Natural killer cell treated with Interleukin-12 subunit alpha and Interleukin-12 subunit beta and Interleukin-15 and Interleukin-18, amount 100 ng/mL, for 72 hours (primary cell): ENCODE results near the gene UGT1A6. TPM values are rescaled to one million over a fixed set of nuclear protein-coding genes. Genes with fewer than 3 reads are reported as not detected.
A peak's percentile ranks its signal among the peaks of the same experiment; 100 is the strongest.
"Not testable (repeated sequence)": the region's sequence is repeated elsewhere in the genome, so short reads cannot be mapped to it uniquely, and the experiment has no call there.

Experiments used
- ATAC-seq, 2 donors: fragments of 150-1000 bp; cut with Tn5 transposase in 1 of 2; sonication (Bioruptor Pico), chemical (Tn5 transposase) in 1 of 2; 2 replicates each; pipeline ENCODE4 v1.10.0; 2021
- DNase-seq: peaks from one replicate; pipeline ENCODE4 v3.0.0; 2022; ENCODE audit warnings: low spot score
- H3K27ac Mint-ChIP-seq, 2 donors: 1 replicate in 1 of 2; 2 replicates in 1 of 2; pipeline ENCODE4 v1.8.0; 2022; ENCODE audit warnings: mixed read lengths in 2 of 2, mild to moderate bottlenecking in 1 of 2, moderate library complexity in 1 of 2
- H3K27me3 Mint-ChIP-seq, 2 donors: 1 replicate in 1 of 2; 2 replicates in 1 of 2; pipeline ENCODE4 v1.8.0; 2022; ENCODE audit warnings: mixed read lengths in 2 of 2
- H3K36me3 Mint-ChIP-seq: one replicate; pipeline ENCODE4 v1.8.0; 2022; ENCODE audit warnings: mixed read lengths
- H3K4me1 Mint-ChIP-seq, 2 donors: 1 replicate in 1 of 2; 2 replicates in 1 of 2; pipeline ENCODE4 v1.8.0; 2022; ENCODE audit warnings: low read depth in 2 of 2, mixed read lengths in 2 of 2, mild to moderate bottlenecking in 1 of 2
- H3K4me3 Mint-ChIP-seq: one replicate; pipeline ENCODE4 v1.8.0; 2022; ENCODE audit warnings: mixed read lengths
- H3K9me3 Mint-ChIP-seq: 2 replicates; pipeline ENCODE4 v1.8.0; 2022; ENCODE audit warnings: mixed read lengths
- total RNA-seq, 2 donors: library from RNA; stranded (reverse); gene quantifications; one replicate each; pipeline ENCODE4 v1.2.3, GENCODE V29; 2022

The UGT1A6 gene
- total RNA-seq, result not detected

DNA sequence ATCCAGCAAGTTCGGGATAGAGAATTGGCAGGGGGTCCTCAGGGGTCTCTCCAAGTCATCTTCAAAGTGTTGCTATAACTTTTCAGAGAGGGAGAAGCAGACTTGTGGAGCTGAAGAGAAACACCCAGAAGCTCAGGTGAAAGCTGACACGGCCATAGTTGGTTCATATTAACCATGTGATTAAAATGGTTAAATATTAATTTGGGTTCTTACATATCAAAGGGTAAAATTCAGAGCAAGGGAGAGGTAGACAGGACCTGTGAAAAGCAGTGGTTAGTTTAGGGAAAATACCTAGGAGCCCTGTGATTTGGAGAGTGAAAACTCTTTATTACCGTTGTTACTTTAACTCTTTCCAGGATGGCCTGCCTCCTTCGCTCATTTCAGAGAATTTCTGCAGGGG, at the start of gene UGT1A6:
Gene UGT1A6 (plus strand): TSS at position 243 of the 400 bp plus-strand sequence. CDS start 115 bp downstream, at position 358.
- Mint-ChIP-seq H3K36me3 (no peaks in the 10 kb centered on the region), H3K9me3 (no peaks in the 10 kb centered on the region), H3K27ac (no peak within 1 kb of the TSS), H3K4me1 (no peaks in the 10 kb centered on the region), H3K4me3 (no peak within 1 kb of the TSS), H3K27me3 (peaks cover 25 to 55% of the 10 kb centered on the region in 2 donors)
- DNase-seq (no peak), ATAC-seq (no peak)

DNA sequence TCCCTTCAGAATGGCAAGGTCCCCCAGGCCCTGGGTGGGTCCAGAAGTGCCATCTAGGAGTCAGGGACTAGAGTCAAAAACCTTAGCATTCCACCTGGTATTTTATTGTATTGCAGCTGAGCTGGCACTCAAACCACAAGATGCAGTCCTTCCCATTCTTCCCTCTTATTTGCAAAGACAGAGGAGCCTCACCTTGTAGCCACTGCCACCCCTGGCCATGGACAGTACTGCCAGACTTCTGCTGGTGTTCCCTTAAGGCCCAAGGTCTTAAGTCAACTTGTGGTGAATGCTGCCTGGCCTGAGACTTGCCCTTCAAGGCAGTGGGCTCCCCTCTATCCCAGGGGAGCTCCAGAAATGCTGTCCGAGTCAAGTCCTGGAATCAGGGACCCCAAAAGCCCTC, 49.6 kb upstream of the UGT1A6 start:
- Mint-ChIP-seq H3K4me1 (peaks cover 5 to 15% of the 10 kb centered on the region in 2 donors), H3K9me3 (peaks cover 8% of the 10 kb centered on the region), H3K27me3 (peaks cover 16 to 25% of the 10 kb centered on the region in 2 donors), H3K27ac (no peak overlapping the region), H3K4me3 (no peak overlapping the region), H3K36me3 (peaks cover 17% of the 10 kb centered on the region)
- DNase-seq (no peak), ATAC-seq (no peak)

DNA sequence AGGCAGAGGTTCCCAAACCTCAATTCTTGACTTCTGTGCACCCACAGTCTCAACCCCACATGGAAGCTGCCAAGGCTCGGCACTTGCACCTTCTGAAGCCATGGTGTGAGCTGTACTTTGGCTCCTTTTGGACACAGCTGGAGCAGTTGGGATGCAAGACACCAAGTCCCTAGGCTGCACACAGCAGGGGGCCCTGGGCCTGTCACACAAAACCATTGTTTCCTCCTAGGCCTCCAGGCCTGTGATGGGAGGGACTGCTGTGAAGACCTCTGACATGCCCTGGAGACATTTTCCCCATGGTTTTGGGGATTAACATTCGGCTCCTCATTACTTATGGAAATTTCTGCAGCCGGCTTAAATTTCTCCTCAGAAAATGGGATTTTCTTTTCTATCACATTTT, 46.7 kb upstream of the UGT1A6 start:
- Mint-ChIP-seq H3K36me3 (peaks cover 17% of the 10 kb centered on the region), H3K4me1 (peaks cover 5 to 15% of the 10 kb centered on the region in 2 donors), H3K27me3 (peaks cover 14 to 33% of the 10 kb centered on the region in 2 donors)
- not testable (repeated sequence) for ATAC-seq, H3K4me3 Mint-ChIP-seq, H3K9me3 Mint-ChIP-seq, H3K27ac Mint-ChIP-seq, DNase-seq

DNA sequence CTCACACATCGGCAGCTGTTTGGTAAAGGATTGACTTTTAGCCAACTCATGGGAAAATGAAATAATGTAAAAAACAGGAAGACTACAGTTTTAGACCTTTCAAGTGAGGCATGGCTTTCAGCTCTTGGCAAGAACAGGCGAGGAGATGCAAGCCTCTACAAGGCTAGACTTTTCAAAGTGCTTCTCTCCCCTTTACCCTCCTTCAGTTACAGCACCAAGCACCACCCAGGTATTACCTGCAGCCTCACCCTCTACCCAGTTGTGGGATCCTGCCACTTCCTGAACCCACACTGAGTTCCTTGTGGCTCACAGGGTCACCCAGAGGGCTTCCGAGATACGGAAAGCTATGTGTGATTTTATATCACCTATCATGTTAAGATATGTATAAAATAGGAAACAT, 41.7 kb upstream of the UGT1A6 start:
- Mint-ChIP-seq H3K27me3 (peaks cover 12 to 37% of the 10 kb centered on the region in 2 donors), H3K27ac (no peak overlapping the region), H3K4me3 (no peak overlapping the region), H3K9me3 (peaks cover 5% of the 10 kb centered on the region), H3K4me1 (peaks cover 18 to 28% of the 10 kb centered on the region in 2 donors), H3K36me3 (peaks cover 17% of the 10 kb centered on the region)
- ATAC-seq, result no peak
- no peak for DNase-seq

DNA sequence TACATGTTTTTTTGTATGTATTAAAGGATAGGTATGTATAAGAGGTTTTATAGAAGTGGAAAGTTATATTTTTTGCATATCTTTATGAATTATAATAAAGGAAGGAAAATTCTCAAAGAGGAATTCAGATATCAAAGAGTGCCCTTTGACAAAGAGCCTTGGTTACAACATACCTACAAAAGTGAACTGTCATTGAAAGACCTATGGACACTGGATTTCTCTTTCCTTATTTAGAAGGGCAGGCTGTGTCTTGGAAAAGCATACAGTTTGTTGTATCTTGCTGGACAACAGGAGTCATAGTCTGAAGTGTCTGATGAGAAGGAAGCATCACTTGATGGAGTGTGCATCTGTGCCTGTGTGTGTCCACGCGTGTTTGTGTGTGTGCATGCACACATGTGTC, 41.3 kb upstream of the UGT1A6 start:
- DNase-seq, result no peak
- peaks cover 12 to 36% of the 10 kb centered on the region in 2 donors for H3K27me3 Mint-ChIP-seq

DNA sequence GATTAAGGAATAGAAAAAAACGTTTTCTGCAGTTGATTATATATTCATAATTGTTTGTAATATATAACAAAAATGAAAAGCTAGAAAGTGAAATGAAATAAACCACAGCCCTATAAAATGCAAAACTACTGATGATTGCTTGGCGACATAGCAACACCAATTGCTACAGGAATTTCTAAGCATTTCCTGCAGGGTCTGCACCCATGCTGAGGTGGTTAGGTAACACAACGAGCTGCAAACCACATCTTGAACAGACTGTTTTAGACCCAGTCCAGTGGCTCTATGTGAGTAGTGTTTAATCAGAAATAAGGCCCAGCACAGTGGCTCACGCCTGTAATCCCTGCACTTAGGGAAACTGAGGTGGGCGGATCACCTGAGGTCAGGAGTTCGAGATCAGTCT, 38.2 kb upstream of the UGT1A6 start:
- Mint-ChIP-seq H3K9me3 (no peaks in the 10 kb centered on the region), H3K27me3 (peaks cover 28 to 36% of the 10 kb centered on the region in 2 donors), H3K4me3 (peak overlapping the region; percentile 50)

More for the DNA sequence above, 41.3 kb upstream of the UGT1A6 start:
- Mint-ChIP-seq H3K4me1 (peaks cover 21 to 32% of the 10 kb centered on the region in 2 donors), H3K36me3 (peaks cover 15% of the 10 kb centered on the region), H3K4me3 (no peak overlapping the region), H3K9me3 (peaks cover 4% of the 10 kb centered on the region), H3K27ac (no peak overlapping the region)
- no peak for ATAC-seq

DNA sequence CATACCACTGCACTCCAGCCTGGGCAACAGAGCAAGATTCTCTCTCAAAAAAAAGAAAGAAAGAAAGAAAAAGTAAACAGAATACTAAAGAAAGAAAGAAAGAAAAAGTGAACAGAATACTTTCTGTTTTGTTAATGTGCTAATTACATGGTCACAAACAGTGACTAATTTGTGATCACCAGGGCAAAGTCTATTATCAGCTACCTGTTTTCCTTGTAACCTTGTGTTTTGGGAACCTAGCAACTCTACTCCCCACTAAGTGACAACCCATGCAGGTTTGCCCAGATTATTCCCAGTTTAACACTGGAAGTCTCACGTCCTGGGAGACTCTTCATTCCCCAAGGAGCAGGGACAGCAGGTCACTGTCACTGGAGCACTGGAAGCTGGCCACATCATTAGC, 37.6 kb upstream of the UGT1A6 start:
- peaks cover 27% of the 10 kb centered on the region in 2 donors for H3K4me1 Mint-ChIP-seq
- DNase-seq, result no peak
- no peak overlapping the region for H3K27ac Mint-ChIP-seq
- H3K4me3 Mint-ChIP-seq, result peak overlapping the region; percentile 50
- H3K9me3 Mint-ChIP-seq, result no peaks in the 10 kb centered on the region
- no peaks in the 10 kb centered on the region for H3K36me3 Mint-ChIP-seq
- peaks cover 33 to 41% of the 10 kb centered on the region in 2 donors for H3K27me3 Mint-ChIP-seq
- no peak for ATAC-seq

More for the DNA sequence above, 38.2 kb upstream of the UGT1A6 start:
- DNase-seq (no peak), ATAC-seq (peak; percentile 82 to 84)
- no peak overlapping the region for H3K27ac Mint-ChIP-seq
- H3K36me3 Mint-ChIP-seq, result no peaks in the 10 kb centered on the region
- H3K4me1 Mint-ChIP-seq, result peaks cover 27% of the 10 kb centered on the region in 2 donors

DNA sequence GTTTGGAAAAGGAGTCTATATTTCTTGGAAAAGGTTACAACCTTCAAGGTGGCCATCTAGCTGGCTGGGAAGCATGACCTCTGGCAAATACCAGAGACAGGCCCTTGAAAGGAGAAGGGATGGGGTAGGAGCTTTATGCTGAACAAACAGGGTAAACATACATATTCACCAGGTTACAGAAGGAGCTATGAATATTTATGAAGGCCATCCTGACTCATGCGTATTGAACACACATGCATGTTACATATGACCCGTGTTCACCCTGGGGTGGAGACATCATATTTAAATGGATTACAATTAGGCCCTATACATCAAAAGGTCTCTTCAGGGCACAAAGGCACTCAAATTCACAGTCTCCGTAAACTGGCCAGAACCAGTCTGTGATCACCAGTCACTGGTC, 36.7 kb upstream of the UGT1A6 start:
- not testable (repeated sequence) for H3K4me3 Mint-ChIP-seq, DNase-seq, H3K9me3 Mint-ChIP-seq, ATAC-seq, H3K27ac Mint-ChIP-seq, H3K36me3 Mint-ChIP-seq
- Mint-ChIP-seq H3K4me1 (peaks cover 27% of the 10 kb centered on the region in 2 donors), H3K27me3 (peaks cover 35 to 43% of the 10 kb centered on the region in 2 donors)

DNA sequence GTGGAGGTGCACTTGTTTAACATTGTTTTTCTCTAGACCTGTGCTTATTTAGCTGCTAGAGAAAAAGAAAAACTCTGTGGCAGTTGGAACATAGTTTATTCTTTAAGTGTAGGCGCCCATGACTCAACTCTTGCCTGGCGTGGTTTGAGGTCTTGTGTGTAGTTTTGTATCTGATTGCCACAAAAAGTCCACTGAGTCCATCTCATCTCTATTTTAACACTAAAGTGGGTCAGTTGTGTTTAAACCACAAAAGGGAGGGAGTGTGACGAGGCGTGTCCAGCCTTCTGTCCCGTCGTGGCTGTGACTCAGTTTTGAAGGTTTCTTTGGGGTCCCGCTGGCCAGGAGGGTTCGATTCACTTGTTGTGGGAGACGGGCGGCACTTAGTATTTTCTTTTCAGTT, 36.2 kb upstream of the UGT1A6 start:
- H3K27me3 Mint-ChIP-seq, result peaks cover 35 to 48% of the 10 kb centered on the region in 2 donors
- ATAC-seq (peak; percentile 50 to 58), DNase-seq (no peak)
- peaks cover 27% of the 10 kb centered on the region in 2 donors for H3K4me1 Mint-ChIP-seq
- H3K27ac Mint-ChIP-seq, result no peak overlapping the region
- H3K4me3 Mint-ChIP-seq, result no peak overlapping the region
- H3K36me3 Mint-ChIP-seq, result no peaks in the 10 kb centered on the region
- H3K9me3 Mint-ChIP-seq, result no peaks in the 10 kb centered on the region

DNA sequence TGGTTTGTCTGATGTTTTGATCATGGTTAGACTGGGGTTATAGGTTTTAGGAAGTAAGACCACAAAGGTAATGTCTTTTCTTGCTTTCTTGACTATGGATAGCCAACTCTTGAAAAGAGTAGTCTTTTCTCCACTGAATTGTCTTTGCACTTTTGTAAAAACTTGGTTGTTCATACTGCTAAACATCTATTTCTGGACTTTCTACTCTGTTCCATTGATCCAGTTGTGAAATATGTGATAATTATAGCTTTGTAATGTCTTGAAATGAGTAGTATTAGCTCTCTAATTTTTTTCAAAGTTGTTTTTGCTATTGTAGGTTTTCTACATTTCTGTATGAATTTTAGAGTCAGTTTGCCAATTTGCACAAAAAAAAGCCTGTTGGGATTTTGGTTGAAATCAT, 34.1 kb upstream of the UGT1A6 start:
- DNase-seq, result no peak
- Mint-ChIP-seq H3K36me3 (no peaks in the 10 kb centered on the region), H3K9me3 (no peaks in the 10 kb centered on the region), H3K27ac (no peak overlapping the region), H3K27me3 (peaks cover 36% of the 10 kb centered on the region in 2 donors), H3K4me3 (no peak overlapping the region), H3K4me1 (peaks cover 27% of the 10 kb centered on the region in 2 donors)
- no peak for ATAC-seq

DNA sequence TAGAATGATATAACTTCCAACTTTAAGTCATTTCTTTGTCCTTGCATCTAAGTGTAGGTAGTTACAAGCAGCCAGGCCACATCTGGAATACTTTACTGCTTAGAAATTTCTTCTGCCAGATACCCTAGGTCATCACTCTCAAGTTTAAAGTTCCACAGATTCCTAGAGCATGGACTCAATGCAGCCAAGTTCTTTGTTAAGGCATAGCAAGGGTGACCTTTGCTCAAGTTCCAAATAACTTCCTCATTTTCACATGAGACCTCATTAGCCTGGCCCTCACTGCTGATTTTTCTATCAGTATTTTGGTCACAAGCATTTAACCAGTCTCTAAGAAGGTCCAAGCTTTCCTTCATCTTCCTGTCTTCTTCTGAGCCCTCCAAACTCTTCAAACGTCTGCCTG, 28.8 kb upstream of the UGT1A6 start:
- no peak for ATAC-seq
- no peak overlapping the region for H3K4me3 Mint-ChIP-seq
- H3K9me3 Mint-ChIP-seq, result no peaks in the 10 kb centered on the region
- DNase-seq, result no peak
- H3K27me3 Mint-ChIP-seq, result peaks cover 23 to 51% of the 10 kb centered on the region in 2 donors
- H3K4me1 Mint-ChIP-seq, result no peaks in the 10 kb centered on the region
- H3K36me3 Mint-ChIP-seq, result no peaks in the 10 kb centered on the region
- no peak overlapping the region for H3K27ac Mint-ChIP-seq

DNA sequence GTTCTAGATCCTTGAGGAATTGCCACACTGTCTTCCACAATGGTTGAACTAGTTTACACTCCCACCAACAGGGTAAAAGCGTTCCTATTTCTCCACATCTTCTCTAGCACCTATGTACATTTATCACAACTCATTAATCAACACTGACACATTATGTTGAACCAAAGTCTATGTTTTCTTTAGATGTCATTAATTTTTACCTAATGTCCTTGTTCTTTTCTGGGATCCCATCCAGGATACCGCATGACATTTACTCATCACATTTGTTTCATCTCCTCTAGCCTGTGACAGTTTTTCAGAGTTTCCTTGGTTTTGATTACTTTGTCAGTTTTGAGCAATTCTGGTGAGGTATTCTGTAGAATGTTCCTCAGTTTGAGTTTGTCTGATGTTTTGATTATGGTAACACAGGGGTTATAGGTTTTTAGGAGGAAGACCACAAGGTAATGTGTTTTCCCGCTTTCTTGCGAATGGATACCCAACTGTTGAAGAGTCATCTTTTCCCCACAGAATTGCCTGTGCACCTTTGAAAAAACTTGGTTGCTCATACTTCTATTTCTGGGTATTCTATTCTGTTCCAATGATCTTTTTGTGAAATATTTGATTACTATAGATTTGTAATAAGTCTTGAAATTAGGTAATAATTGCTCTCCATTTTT, 24.0 kb upstream of the UGT1A6 start:
- no peak overlapping the region for H3K27ac Mint-ChIP-seq
- no peaks in the 10 kb centered on the region for H3K4me1 Mint-ChIP-seq
- H3K27me3 Mint-ChIP-seq, result peaks cover 8 to 52% of the 10 kb centered on the region in 2 donors
- no peak for ATAC-seq
- H3K36me3 Mint-ChIP-seq, result no peaks in the 10 kb centered on the region
- no peak for DNase-seq
- no peak overlapping the region for H3K4me3 Mint-ChIP-seq
- H3K9me3 Mint-ChIP-seq, result no peaks in the 10 kb centered on the region

DNA sequence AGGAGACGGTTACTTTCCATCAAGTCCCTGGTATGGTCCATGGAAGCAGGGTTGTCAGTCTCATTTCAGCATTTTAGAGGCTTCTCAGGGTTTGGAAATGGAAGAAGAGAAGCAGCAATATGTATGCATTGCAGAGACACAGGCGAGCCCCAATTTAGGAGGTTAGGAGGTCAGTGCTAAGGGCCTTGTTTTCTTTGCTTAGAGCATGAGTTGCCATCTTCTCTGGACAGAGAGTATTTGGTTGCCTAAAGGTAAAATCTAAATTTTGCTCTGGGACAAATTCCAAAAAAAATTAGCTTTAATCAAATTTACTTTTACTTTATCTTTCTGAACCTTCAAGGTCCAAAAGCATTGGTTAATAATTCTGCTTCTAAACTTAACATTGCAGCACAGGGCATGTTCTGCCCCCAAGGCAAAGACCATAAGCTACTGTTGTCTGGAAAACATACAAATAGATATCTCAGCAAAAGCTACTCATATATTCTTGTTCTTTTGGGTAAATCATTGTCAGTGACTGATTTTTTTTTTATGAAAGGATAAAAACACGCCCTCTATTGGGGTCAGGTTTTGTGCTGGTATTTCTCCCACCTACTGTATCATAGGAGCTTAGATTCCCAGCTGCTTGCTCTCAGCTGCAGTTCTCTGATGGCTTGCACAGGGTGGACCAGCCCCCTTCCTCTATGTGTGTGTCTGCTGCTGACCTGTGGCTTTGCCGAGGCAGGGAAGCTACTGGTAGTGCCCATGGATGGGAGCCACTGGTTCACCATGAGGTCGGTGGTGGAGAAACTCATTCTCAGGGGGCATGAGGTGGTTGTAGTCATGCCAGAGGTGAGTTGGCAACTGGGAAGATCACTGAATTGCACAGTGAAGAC, 21.2 kb upstream of the UGT1A6 start, which contains the start of gene UGT1A9:
Gene UGT1A9 (plus strand): TSS at position 609 of the 872 bp plus-strand sequence. CDS start 37 bp downstream, at position 646.
- Mint-ChIP-seq H3K9me3 (no peaks in the 10 kb centered on the region), H3K27me3 (peaks cover 13 to 44% of the 10 kb centered on the region in 2 donors), H3K27ac (no peak within 1 kb of the TSS), H3K36me3 (no peaks in the 10 kb centered on the region), H3K4me3 (no peak within 1 kb of the TSS), H3K4me1 (no peaks in the 10 kb centered on the region)
- ATAC-seq (no peak), DNase-seq (no peak)

DNA sequence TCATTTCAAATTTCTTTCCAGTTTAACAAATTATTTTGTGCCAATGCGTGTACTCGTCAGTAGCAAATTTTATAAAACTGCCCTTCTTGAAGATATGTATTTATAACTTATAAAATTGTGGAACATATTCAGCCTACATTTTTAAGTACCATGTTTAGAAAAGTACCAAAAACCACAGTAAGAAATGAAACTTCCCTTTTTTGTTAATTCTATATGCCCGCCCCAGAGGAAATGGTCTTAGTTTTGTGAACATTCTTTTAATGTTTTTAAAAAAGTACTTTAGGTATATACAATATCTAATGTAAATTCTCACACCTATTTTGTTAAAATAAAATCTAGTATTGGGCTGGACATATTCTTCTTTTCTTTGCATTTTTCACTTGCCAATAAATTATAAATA, 19.8 kb upstream of the UGT1A6 start:
- Mint-ChIP-seq H3K27me3 (peaks cover 22 to 53% of the 10 kb centered on the region in 2 donors), H3K4me3 (no peak overlapping the region), H3K27ac (no peak overlapping the region), H3K4me1 (no peaks in the 10 kb centered on the region), H3K9me3 (no peaks in the 10 kb centered on the region), H3K36me3 (no peaks in the 10 kb centered on the region)
- ATAC-seq (no peak), DNase-seq (no peak)
